AG04450 (cell line): ENCODE measurements around the gene ARHGAP12. TPM values are rescaled to one million over a fixed set of nuclear protein-coding genes. Genes with fewer than 3 reads are reported as not detected.
A peak's percentile ranks its signal among the peaks of the same experiment; 100 is the strongest.
"Not testable (repeated sequence)": the region's sequence is repeated elsewhere in the genome, so short reads cannot be mapped to it uniquely, and the experiment has no call there.

Experiments
- CTCF ChIA-PET: fragments of 300-600, 350-600 bp; formaldehyde crosslinking; extraction: SDS; loops from one replicate; lab custom pipeline; 2022; ENCODE audit warnings: antibody characterized with exemption, inconsistent platforms; lab: Charles Lee
- POLR2A ChIA-PET: fragments of 350-600 bp; formaldehyde crosslinking; extraction: SDS; loops from one replicate; lab custom pipeline; 2021; ENCODE audit warnings: antibody characterized with exemption, inconsistent platforms; lab: Yijun Ruan, JAX
- DNase-seq: peaks from one replicate; pipeline ENCODE4 v3.0.0-alpha.2; 2011; ENCODE audit warnings: low read depth, low spot score
- H3K27ac ChIP-seq: one replicate; pipeline ENCODE4 v1.5.1; 2012; ENCODE audit warnings: low read depth, low read length, control low read depth
- H3K27me3 ChIP-seq: one replicate; pipeline ENCODE4 v1.6.0; 2012; ENCODE audit warnings: low read length; ENCODE audit not compliant: control insufficient read depth, insufficient read depth
- H3K4me3 ChIP-seq: 2 replicates; pipeline ENCODE4 v1.5.1; 2011; ENCODE audit warnings: mild to moderate bottlenecking, low read depth, low read length, control low read depth
- H3K9me3 ChIP-seq: 2 replicates; pipeline ENCODE4 v1.5.1; 2012; ENCODE audit warnings: low read length; ENCODE audit not compliant: control insufficient read depth, insufficient read depth
- CTCF ChIP-seq: IDR thresholded peaks from 2 replicates; pipeline ENCODE4 v1.5.1; 2011; ENCODE audit warnings: low read depth, low read length, control low read depth, inconsistent platforms
- polyA plus RNA-seq: library from polyadenylated mRNA; depleted of rRNA; stranded (reverse); fragments of >200 nt; gene quantifications from 2 replicates; pipeline ENCODE4 v1.2.3, GENCODE V29; 2011

The ARHGAP12 gene
- polyA plus RNA-seq, 1 experiment, result 26.3 TPM

DNA sequence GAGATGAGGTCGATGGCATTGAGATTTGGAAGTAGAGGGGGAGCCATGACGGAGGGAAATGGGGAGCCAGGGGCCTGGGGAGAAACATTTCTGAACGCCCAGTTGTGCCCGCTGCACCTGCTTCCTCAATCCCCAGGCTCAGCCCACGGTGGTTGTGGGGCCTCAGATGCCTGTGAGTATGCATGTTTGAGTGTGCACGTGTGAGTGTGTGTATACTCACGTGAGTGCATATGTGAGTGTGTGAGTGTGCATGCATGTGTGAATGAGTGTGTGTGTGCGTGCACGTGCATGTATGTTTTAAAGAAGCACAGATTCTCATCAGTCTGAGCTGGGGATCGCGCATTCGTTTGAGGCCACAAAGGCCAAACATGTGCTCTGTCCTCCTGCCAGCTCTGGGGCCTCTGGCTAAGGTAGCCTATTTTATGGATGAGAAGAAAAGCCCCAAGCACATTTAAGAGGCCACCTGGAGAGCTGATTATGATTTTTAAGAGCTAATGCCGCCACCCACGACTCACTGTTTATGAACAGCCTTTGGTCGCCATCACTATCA is 154.8 kb downstream of the ARHGAP12 start:
- Histone ChIP-seq H3K27ac (peak overlapping the region; percentile 47), H3K9me3 (peaks cover 13% of the 10 kb centered on the region), H3K27me3 (no peaks in the 10 kb centered on the region), H3K4me3 (no peak overlapping the region)
- ChIA-PET CTCF (interaction anchor here (0.7 to 0.8 kb wide), 2 partner anchors 26 to 742 kb away, joined by 3 to 10 read pairs; partner anchors contain the start of gene ZNF438), POLR2A (interaction anchor here (0.5 to 1.1 kb wide), 2 partner anchors 76 to 129 kb away, joined by 3 read pairs; no protein-coding TSS in a partner anchor)
- TF ChIP-seq CTCF, result no peak
- no peak for DNase-seq

- CTCF ChIA-PET, result no interaction called here
Observed at GRCh38 chr10:31771331-31771831, 157.2 kb downstream of the ARHGAP12 start.

GRCh38 chr10:31770307-31770902 is 158.2 kb downstream of the ARHGAP12 start:
- TF ChIP-seq CTCF, result peak; percentile 49
- H3K9me3 ChIP-seq, result peaks cover 2% of the 10 kb centered on the region
- no peaks in the 10 kb centered on the region for H3K27me3 ChIP-seq
- CTCF ChIA-PET, result interaction anchor here (1.2 to 1.3 kb wide), 2 partner anchors 10 to 1131 kb away, joined by 3 to 4 read pairs; no protein-coding TSS in a partner anchor
- peak overlapping the region; percentile 54 for H3K27ac ChIP-seq
- POLR2A ChIA-PET, result no interaction called here
- DNase-seq, result no peak
- H3K4me3 ChIP-seq, result no peak overlapping the region

More at GRCh38 chr10:31771331-31771831, 157.2 kb downstream of the ARHGAP12 start:
- no peak overlapping the region for H3K27ac ChIP-seq
- no peak for TF ChIP-seq CTCF
- H3K9me3 ChIP-seq, result peaks cover 8% of the 10 kb centered on the region
- no peak overlapping the region for H3K4me3 ChIP-seq
- H3K27me3 ChIP-seq, result no peaks in the 10 kb centered on the region
- POLR2A ChIA-PET, result no interaction called here
- no peak for DNase-seq

DNA sequence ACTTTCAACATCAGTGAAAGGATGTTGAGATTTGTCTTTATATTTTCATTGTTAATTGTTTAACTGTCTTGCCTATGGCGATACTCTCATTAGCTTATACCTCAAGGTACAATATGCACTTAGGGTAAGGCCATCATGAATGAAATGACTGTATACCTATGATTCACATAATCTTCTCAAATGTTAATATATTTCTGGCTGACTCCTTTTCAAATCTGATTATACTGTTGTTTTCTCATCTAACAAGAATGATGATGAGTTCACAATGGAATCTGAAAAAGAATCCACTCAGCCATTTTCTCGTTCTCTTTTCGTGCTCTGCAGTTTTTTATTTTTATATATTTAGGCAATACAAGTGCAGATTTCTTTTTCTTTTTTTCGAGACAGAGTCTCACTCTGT is 159.1 kb downstream of the ARHGAP12 start:
- peaks cover 9% of the 10 kb centered on the region for H3K9me3 ChIP-seq
- POLR2A ChIA-PET, result no interaction called here
- CTCF ChIA-PET, result interaction anchor here (1.2 to 1.3 kb wide), 2 partner anchors 11 to 1130 kb away, joined by 3 to 4 read pairs; no protein-coding TSS in a partner anchor
- no peak overlapping the region for H3K4me3 ChIP-seq
- no peak for TF ChIP-seq CTCF
- DNase-seq, result no peak
- peak overlapping the region; percentile 54 for H3K27ac ChIP-seq
- H3K27me3 ChIP-seq, result no peaks in the 10 kb centered on the region

DNA sequence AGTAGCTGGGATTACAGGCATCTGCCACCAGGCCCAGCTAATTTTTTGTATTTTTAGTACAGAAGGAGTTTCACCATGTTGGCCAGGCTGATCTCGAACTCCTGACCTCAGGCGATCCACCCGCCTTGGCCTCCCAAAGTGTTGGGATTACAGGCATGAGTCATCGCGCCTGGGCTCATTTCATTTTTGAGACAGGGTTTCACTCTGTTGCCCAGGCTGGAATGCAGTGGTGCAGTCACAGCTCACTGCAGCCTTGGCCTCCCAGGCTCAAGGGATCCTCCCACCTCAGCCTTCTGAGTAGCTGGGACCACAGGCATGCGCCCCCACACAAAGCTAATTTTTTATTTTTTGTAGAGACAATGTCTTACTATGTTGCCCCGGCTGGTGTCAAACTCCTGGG is 159.7 kb downstream of the ARHGAP12 start:
- DNase-seq, CTCF ChIA-PET, H3K27me3 ChIP-seq, H3K4me3 ChIP-seq, POLR2A ChIA-PET: not testable (repeated sequence)
- peak overlapping the region; percentile 81 for H3K27ac ChIP-seq
- peaks cover 11% of the 10 kb centered on the region for H3K9me3 ChIP-seq
